ENCODE measurements around the gene ITGA8.
"Not testable (repeated sequence)": the region's sequence is repeated elsewhere in the genome, so short reads cannot be mapped to it uniquely, and the experiment has no call there.

Gene ITGA8

GRCh38 chr10:15624401-15625196, 95.1 kb downstream of the ITGA8 start:
- DNase-seq (ENCODE audit: low spot score) (no peak), FAIRE-seq (no peak)

GRCh38 chr10:15620836-15621515, 98.7 kb downstream of the ITGA8 start:
- DNase-seq (ENCODE audit: low spot score) (no peak), FAIRE-seq (no peak)

- FAIRE-seq, result no peak
- DNase-seq (ENCODE audit: low spot score), result no peak
These were observed 99.4 kb downstream of the ITGA8 start for GRCh38 chr10:15620337-15620736.

- no peak for FAIRE-seq
These were observed 110.5 kb downstream of the ITGA8 start for GRCh38 chr10:15609246-15609645.

GRCh38 chr10:15606377-15606776, 113.3 kb downstream of the ITGA8 start:
- FAIRE-seq (no peak), DNase-seq (ENCODE audit: low spot score) (no peak)

More at GRCh38 chr10:15609246-15609645, 110.5 kb downstream of the ITGA8 start:
- no peak for DNase-seq (ENCODE audit: low spot score)

GRCh38 chr10:15605740-15606369, 113.9 kb downstream of the ITGA8 start:
- no peak for DNase-seq (ENCODE audit: low spot score)

GRCh38 chr10:15603446-15604011, 116.2 kb downstream of the ITGA8 start:
- FAIRE-seq (no peak), DNase-seq (ENCODE audit: low spot score) (no peak)

More at GRCh38 chr10:15605740-15606369, 113.9 kb downstream of the ITGA8 start:
- no peak for FAIRE-seq

- FAIRE-seq, result no peak
- DNase-seq (ENCODE audit: low spot score), result no peak
These were observed 117.9 kb downstream of the ITGA8 start for GRCh38 chr10:15601819-15602218.

GRCh38 chr10:15595260-15595659, 124.5 kb downstream of the ITGA8 start:
- DNase-seq (ENCODE audit: low spot score), result no peak
- FAIRE-seq, result no peak

GRCh38 chr10:15591937-15592336, 127.8 kb downstream of the ITGA8 start:
- DNase-seq (ENCODE audit: low spot score), result no peak
- FAIRE-seq, result no peak

- FAIRE-seq (no peak), DNase-seq (ENCODE audit: low spot score) (no peak)
These were observed 128.3 kb downstream of the ITGA8 start for GRCh38 chr10:15591431-15591830.

GRCh38 chr10:15588635-15589508, 130.8 kb downstream of the ITGA8 start:
- DNase-seq (ENCODE audit: low spot score), result no peak
- no peak for FAIRE-seq

GRCh38 chr10:15588151-15588550, 131.6 kb downstream of the ITGA8 start:
- FAIRE-seq (no peak), DNase-seq (ENCODE audit: low spot score) (no peak)

GRCh38 chr10:15587271-15587670, 132.5 kb downstream of the ITGA8 start:
- FAIRE-seq (no peak), DNase-seq (ENCODE audit: low spot score) (no peak)

GRCh38 chr10:15585303-15585715, 134.4 kb downstream of the ITGA8 start:
- DNase-seq (ENCODE audit: low spot score), result no peak
- FAIRE-seq, result no peak

- DNase-seq (ENCODE audit: low spot score); FAIRE-seq: not testable (repeated sequence)
These were observed 136.8 kb downstream of the ITGA8 start for GRCh38 chr10:15582972-15583371.

- no peak for DNase-seq (ENCODE audit: low spot score)
- peak; percentile 15 for FAIRE-seq
These were observed 140.1 kb downstream of the ITGA8 start for GRCh38 chr10:15579605-15580004.

- no peak for FAIRE-seq
- no peak for DNase-seq (ENCODE audit: low spot score)
These were observed 147.1 kb downstream of the ITGA8 start for GRCh38 chr10:15572531-15573045.

- FAIRE-seq (no peak), DNase-seq (ENCODE audit: low spot score) (no peak)
These were observed 148.1 kb downstream of the ITGA8 start for GRCh38 chr10:15571575-15571974.

GRCh38 chr10:15570738-15571339, 148.9 kb downstream of the ITGA8 start:
- no peak for DNase-seq (ENCODE audit: low spot score)
- FAIRE-seq, result no peak
